Endothelial cell of umbilical vein (primary cell): Measurements from ENCODE around the gene PLA2G4C. TPM values are rescaled to one million over a fixed set of nuclear protein-coding genes. Genes with fewer than 3 reads are reported as not detected.

Experiments
- BruUV-seq: library from RNA; stranded (reverse); fragments of 400-500 nt; replicated peaks from 2 replicates; lab custom pipeline; 2021; lab: Mats Ljungman, UMichigan
- CTCF ChIA-PET: fragments of 300-600, 350-600 bp; sonication (Branson Sonifier 250); formaldehyde crosslinking; loops from one replicate; lab custom pipeline; 2021; ENCODE audit warnings: antibody characterized with exemption, inconsistent platforms; lab: Charles Lee
- POLR2A ChIA-PET: fragments of 300-600, 350-600 bp; sonication (Branson Sonifier 250); formaldehyde crosslinking; loops from one replicate; lab custom pipeline; 2021; ENCODE audit warnings: antibody characterized with exemption, inconsistent platforms; lab: Charles Lee
- DNase-seq: peaks from one replicate; pipeline ENCODE4 v3.0.0-alpha.2; 2011; ENCODE audit warnings: low read depth, low spot score
- FAIRE-seq: peaks from 2 replicates; lab custom pipeline; 2011; peaks lifted over from hg19 to GRCh38; lab: Jason Lieb, UNC
- H2AFZ ChIP-seq: 2 replicates; pipeline ENCODE4 v1.6.0; 2012; ENCODE audit warnings: low read depth, low read length, control low read depth, inconsistent platforms
- H3K27ac ChIP-seq: 2 replicates; pipeline ENCODE4 v1.5.1; 2011; ENCODE audit warnings: low read depth, mild to moderate bottlenecking, control low read depth, low read length, moderate library complexity; ENCODE audit not compliant: insufficient read depth
- H3K27me3 ChIP-seq, 2 experiments: 2 replicates each; pipeline versions ENCODE4 v1.6.0 to v1.6.1; 2011; ENCODE audit warnings: low read length in 2 of 2, mixed read lengths in 1 of 2; ENCODE audit not compliant: control insufficient read depth in 2 of 2, insufficient read depth in 2 of 2
- H3K36me3 ChIP-seq, 2 experiments: 2 replicates in 1 of 2; 3 replicates in 1 of 2; pipeline ENCODE4 v1.5.1; 2011; ENCODE audit warnings: low read length in 2 of 2, mild to moderate bottlenecking in 1 of 2, moderate library complexity in 1 of 2; ENCODE audit not compliant: control insufficient read depth in 2 of 2, insufficient read depth in 2 of 2; ENCODE audit errors: extremely low read depth in 1 of 2
- H3K4me1 ChIP-seq: 3 replicates; pipeline ENCODE4 v1.5.1; 2011; ENCODE audit warnings: mild to moderate bottlenecking, low read length; ENCODE audit not compliant: control insufficient read depth, insufficient read depth; ENCODE audit errors: extremely low read depth
- H3K4me2 ChIP-seq: 2 replicates; pipeline ENCODE4 v1.6.1; 2011; ENCODE audit warnings: low read length, control low read depth, mixed read lengths; ENCODE audit not compliant: insufficient read depth
- H3K4me3 ChIP-seq, 3 experiments: fragments of 200-600 bp in 1 of 3; sonication (generic), shearing (Covaris generic) in 1 of 3; replicated peaks in 1 of 3; 2 replicates each; pipeline ENCODE4 v1.5.1; 2011 to 2016; ENCODE audit warnings: control low read depth in 3 of 3, low read length in 3 of 3, mild to moderate bottlenecking in 2 of 3, inconsistent platforms in 1 of 3, low read depth in 1 of 3, moderate library complexity in 1 of 3; ENCODE audit not compliant: insufficient read depth in 1 of 3
- H3K79me2 ChIP-seq: 2 replicates; pipeline ENCODE4 v1.6.0; 2012; ENCODE audit warnings: low read length, inconsistent platforms; ENCODE audit not compliant: control insufficient read depth, insufficient read depth
- H3K9ac ChIP-seq: replicated peaks from 2 replicates; pipeline ENCODE3; 2011; ENCODE audit warnings: low read length, control low read depth; ENCODE audit not compliant: insufficient read depth; ENCODE audit errors: extremely low read depth
- H3K9me1 ChIP-seq: replicated peaks from 3 replicates; pipeline ENCODE4 v1.6.0; 2011; ENCODE audit warnings: mild to moderate bottlenecking, low read length; ENCODE audit not compliant: control insufficient read depth, insufficient read depth; ENCODE audit errors: extremely low read depth
- H3K9me3 ChIP-seq: replicated peaks from 2 replicates; pipeline ENCODE4 v1.5.1; 2012; ENCODE audit warnings: low read length, inconsistent platforms; ENCODE audit not compliant: control insufficient read depth, insufficient read depth
- H4K20me1 ChIP-seq: replicated peaks from 2 replicates; pipeline ENCODE3; 2011; ENCODE audit warnings: mild to moderate bottlenecking, low read length; ENCODE audit not compliant: control insufficient read depth, insufficient read depth; ENCODE audit errors: extremely low read depth
- EZH2 ChIP-seq: IDR thresholded peaks from 2 replicates; pipeline ENCODE4 v1.6.1; 2012; ENCODE audit warnings: borderline replicate concordance, low read depth, mild to moderate bottlenecking, moderate library complexity, low read length, inconsistent platforms; ENCODE audit not compliant: severe bottlenecking
- FOS ChIP-seq: IDR thresholded peaks from 2 replicates; pipeline ENCODE4 v1.6.1; 2011; ENCODE audit warnings: mild to moderate bottlenecking, low read length, moderate library complexity, borderline replicate concordance; ENCODE audit not compliant: insufficient read depth
- GATA2 ChIP-seq: IDR thresholded peaks from 2 replicates; pipeline ENCODE4 v1.7.0; 2011; ENCODE audit warnings: low read depth, mild to moderate bottlenecking, moderate library complexity, mixed read lengths, low read length; ENCODE audit not compliant: insufficient read length, insufficient read depth
- JUN ChIP-seq: IDR thresholded peaks from 2 replicates; pipeline ENCODE4 v1.6.1; 2011; ENCODE audit warnings: borderline replicate concordance, low read depth; ENCODE audit not compliant: insufficient read length, insufficient read depth
- MYC ChIP-seq: IDR thresholded peaks from one replicate; pipeline ENCODE4 v1.6.1; 2011; ENCODE audit warnings: mild to moderate bottlenecking, low read depth, low read length
- POLR2A ChIP-seq: IDR thresholded peaks from 2 replicates; pipeline ENCODE4 v1.6.1; 2012; ENCODE audit warnings: low read depth, mild to moderate bottlenecking, control low read depth, low read length
- POLR2AphosphoS5 ChIP-seq: IDR thresholded peaks from 2 replicates; pipeline ENCODE4 v1.6.1; 2012; ENCODE audit warnings: low read depth, mild to moderate bottlenecking, control low read depth, low read length, moderate library complexity; ENCODE audit not compliant: insufficient read depth
- dilution Hi-C: fragments of 300-500 bp; cut with MboI; formaldehyde crosslinking; loops from one replicate; pipeline ENCODE4 v1.15.0; 2019; ENCODE audit warnings: low sequenced_read_pairs; ENCODE audit not compliant: extremely low pct_ligation_motif_present
- intact Hi-C: fragments of 100-400 bp; cut with micrococcal nuclease; formaldehyde crosslinking; loops from one replicate; pipeline ENCODE4 v1.10.0; 2022
- polyA plus RNA-seq, 4 experiments: library from polyadenylated mRNA; depleted of rRNA in 3 of 4; stranded (reverse) in 3 of 4; unstranded in 1 of 4; fragments of >200 nt; gene quantifications; 2 replicates each; pipeline versions ENCODE4 v1.2.1 to v1.2.3, GENCODE V29; 2011 to 2012; ENCODE audit warnings: missing spikeins in 1 of 4
- total RNA-seq: library from RNA; stranded (reverse); gene quantifications from 2 replicates; pipeline ENCODE4 v1.2.3, GENCODE V29; 2021
- TF ChIP-seq, protein P1 (sequence below), 2 donors: IDR thresholded peaks; 1 replicate in 1 of 2; 2 replicates in 1 of 2; pipeline ENCODE4 v1.5.1; 2011; ENCODE audit warnings: low read length in 2 of 2, mild to moderate bottlenecking in 2 of 2, moderate library complexity in 2 of 2, control low read depth in 1 of 2, inconsistent platforms in 1 of 2, low read depth in 1 of 2; ENCODE audit not compliant: insufficient read depth in 1 of 2; ENCODE audit errors: extremely low read depth in 1 of 2
- TF ChIP-seq, protein P2 (sequence below): IDR thresholded peaks from 2 replicates; pipeline ENCODE4 v1.6.1; 2011; ENCODE audit not compliant: insufficient read depth, insufficient read length

PLA2G4C gene
- total and polyA plus RNA-seq, 2 donors (not counting 3 experiments of a cell fraction or from before 2014, with no cell fraction given): 53.1 to 63.4 TPM

DNA sequence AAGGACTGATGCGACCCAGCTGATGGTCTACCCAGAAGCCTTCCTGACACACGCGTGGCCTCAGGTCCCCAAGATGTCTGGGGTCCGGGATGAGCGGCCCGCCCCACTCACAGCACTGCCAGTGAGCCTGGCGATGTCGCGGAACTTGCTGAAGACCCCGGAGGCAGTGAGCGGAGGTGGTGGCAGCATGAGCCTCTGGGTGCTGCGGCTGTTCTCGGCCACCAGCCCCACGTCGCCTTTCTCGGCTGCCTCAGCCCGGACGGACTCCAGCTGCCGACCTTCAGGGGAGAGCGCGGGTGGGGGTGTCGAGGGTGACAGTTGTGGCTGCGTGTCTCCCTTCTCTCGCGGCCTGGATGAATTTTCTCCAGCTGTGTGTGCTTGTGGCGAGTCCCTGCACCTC, 26.8 kb upstream of the PLA2G4C start:
- Histone ChIP-seq H3K9me3 (no peaks in the 10 kb centered on the region), H3K27ac (no peak overlapping the region), H3K36me3 (peaks cover 2 to 9% of the 10 kb centered on the region in 2 experiments), H3K9ac (no peak overlapping the region), H3K4me2 (no peak overlapping the region), H2AFZ (no peak overlapping the region), H3K4me1 (no peaks in the 10 kb centered on the region), H4K20me1 (no peaks in the 10 kb centered on the region), H3K27me3 (no peaks in the 10 kb centered on the region), H3K9me1 (no peaks in the 10 kb centered on the region), H3K4me3 (no peak overlapping the region), H3K79me2 (no peaks in the 10 kb centered on the region)
- dilution Hi-C loops: no loop called here
- FAIRE-seq (no peak), DNase-seq (no peak)
- ChIA-PET POLR2A (no interaction called here), CTCF (interaction anchor here (1.8 to 5.0 kb wide), 2 partner anchors 12 to 15 kb away, joined by 5 to 18 read pairs; no protein-coding TSS in a partner anchor)
- TF ChIP-seq JUN (no peak), POLR2AphosphoS5 (no peak), EZH2 (no peak), GATA2 (no peak), FOS (no peak), POLR2A (no peak), MYC (no peak)
- TF ChIP-seq, protein P1, sequence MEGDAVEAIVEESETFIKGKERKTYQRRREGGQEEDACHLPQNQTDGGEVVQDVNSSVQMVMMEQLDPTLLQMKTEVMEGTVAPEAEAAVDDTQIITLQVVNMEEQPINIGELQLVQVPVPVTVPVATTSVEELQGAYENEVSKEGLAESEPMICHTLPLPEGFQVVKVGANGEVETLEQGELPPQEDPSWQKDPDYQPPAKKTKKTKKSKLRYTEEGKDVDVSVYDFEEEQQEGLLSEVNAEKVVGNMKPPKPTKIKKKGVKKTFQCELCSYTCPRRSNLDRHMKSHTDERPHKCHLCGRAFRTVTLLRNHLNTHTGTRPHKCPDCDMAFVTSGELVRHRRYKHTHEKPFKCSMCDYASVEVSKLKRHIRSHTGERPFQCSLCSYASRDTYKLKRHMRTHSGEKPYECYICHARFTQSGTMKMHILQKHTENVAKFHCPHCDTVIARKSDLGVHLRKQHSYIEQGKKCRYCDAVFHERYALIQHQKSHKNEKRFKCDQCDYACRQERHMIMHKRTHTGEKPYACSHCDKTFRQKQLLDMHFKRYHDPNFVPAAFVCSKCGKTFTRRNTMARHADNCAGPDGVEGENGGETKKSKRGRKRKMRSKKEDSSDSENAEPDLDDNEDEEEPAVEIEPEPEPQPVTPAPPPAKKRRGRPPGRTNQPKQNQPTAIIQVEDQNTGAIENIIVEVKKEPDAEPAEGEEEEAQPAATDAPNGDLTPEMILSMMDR (IDR thresholded peaks at IDR 0.05; ENCODE audit: extremely low read depth in 1 of 2, insufficient read depth in 1 of 2, low read depth in 1 of 2, low read length in 2 of 2): no peak
- TF ChIP-seq, protein P2, sequence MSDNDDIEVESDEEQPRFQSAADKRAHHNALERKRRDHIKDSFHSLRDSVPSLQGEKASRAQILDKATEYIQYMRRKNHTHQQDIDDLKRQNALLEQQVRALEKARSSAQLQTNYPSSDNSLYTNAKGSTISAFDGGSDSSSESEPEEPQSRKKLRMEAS: no peak
- intact Hi-C loops: no loop called here
- BruUV-seq: no TSS peak
